PFSK-1 (cell line): ENCODE results near the gene VWA1.

Experiments used
- FOXP2 ChIP-seq: optimal IDR thresholded peaks from 2 replicates; pipeline ENCODE3; 2011; ENCODE audit warnings: borderline replicate concordance, control low read depth, inconsistent platforms; ENCODE audit not compliant: insufficient read depth; ENCODE audit errors: extremely low read length, extremely low read depth
- POLR2AphosphoS5 ChIP-seq: IDR thresholded peaks from 2 replicates; pipeline ENCODE4 v1.6.1; 2012; ENCODE audit warnings: low read depth, mild to moderate bottlenecking, control low read depth, low read length, moderate library complexity
- REST ChIP-seq, 2 experiments: IDR thresholded peaks; 2 replicates each; pipeline versions ENCODE4 v1.6.1 to v1.8.0; 2011 to 2012; ENCODE audit warnings: low read depth in 2 of 2, low read length in 2 of 2, control low read depth in 1 of 2, inconsistent platforms in 1 of 2, mild to moderate bottlenecking in 1 of 2, moderate library complexity in 1 of 2; ENCODE audit not compliant: insufficient read depth in 1 of 2
- SIN3A ChIP-seq: IDR thresholded peaks from 2 replicates; pipeline ENCODE4 v1.6.1; 2012; ENCODE audit warnings: mild to moderate bottlenecking, low read length, moderate library complexity, borderline replicate concordance; ENCODE audit not compliant: insufficient read depth
- TAF1 ChIP-seq: IDR thresholded peaks from 2 replicates; pipeline ENCODE4 v1.6.1; 2012; ENCODE audit warnings: low read length, control low read depth, borderline replicate concordance; ENCODE audit not compliant: insufficient read depth

GRCh38 chr1:1394116-1394515 is 41.4 kb upstream of the VWA1 start:
- TF ChIP-seq POLR2AphosphoS5 (no peak), TAF1 (no peak), REST (IDR thresholded peaks at IDR 0.05; ENCODE audit: insufficient read depth in 1 of 2, low read depth in 2 of 2, low read length in 2 of 2) (no peak), SIN3A (no peak), FOXP2 (no peak)
